ENCODE measurements around the gene FOSL1. TPM values are rescaled to one million over a fixed set of nuclear protein-coding genes. Genes with fewer than 3 reads are reported as not detected.

Gene FOSL1
- total and polyA plus RNA-seq, 2 donors (not counting 3 experiments of a cell fraction or from before 2014, with no cell fraction given) = 18.1 to 53.8 TPM

DNA sequence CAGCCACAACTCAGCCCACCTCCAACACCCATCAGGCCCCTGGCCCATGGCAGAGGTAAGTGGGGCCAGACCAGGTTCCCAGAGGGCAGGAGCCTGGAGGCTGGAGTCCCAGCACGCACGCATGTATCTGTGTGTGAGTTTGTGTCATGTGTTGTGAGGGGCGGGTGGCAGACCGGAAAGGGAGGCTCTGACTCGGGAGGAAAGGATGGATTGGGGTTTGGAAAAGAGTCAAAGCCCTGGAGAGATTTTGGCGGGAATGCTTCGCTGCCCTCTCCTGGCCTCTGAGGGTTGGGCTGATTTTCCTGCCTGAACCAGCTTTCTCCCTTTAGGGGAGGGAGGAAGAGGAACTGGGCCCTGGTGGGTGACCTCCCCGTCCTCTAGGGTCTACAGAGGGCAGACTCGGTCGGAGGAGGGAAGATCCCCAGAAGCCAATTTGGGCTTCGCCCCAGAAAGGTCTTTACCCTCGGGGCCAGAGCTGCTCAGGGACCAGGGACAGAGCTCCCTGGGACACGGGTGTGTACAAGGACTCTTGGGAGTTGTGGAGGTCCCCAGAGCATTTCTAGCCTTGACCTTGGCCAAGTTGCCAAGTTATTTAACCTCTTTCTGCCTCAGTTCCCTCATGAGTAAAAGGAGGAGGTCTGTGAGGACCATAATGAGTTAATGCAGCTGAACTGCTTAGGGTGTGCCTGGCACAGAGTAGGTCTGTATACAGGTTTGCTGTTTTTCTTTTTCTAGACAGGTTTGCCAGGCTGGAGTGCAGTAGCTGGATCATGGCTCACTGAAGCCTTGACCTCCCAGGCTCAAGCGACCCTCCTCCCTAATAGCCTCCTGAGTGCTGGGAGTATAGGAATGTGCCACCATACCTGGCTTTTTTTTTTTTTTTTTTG lies 11.7 kb upstream of the FOSL1 start:
- intact Hi-C loops (cut with micrococcal nuclease) (no loop called here), dilution Hi-C loops (cut with MboI; ENCODE audit: extremely low pct_ligation_motif_present, low sequenced_read_pairs) (no loop called here)
- peak; percentile 58 for DNase-seq (ENCODE audit: low read depth, low spot score)
- peak overlapping the region; percentile 10 for H3K9ac ChIP-seq (replicated peaks; ENCODE audit: extremely low read depth, insufficient read depth, low read length)
- ChIA-PET CTCF (interaction anchor here (0.8 to 4.0 kb wide), 7 partner anchors 10 to 28 kb away, joined by 3 to 39 read pairs (median 4); partner anchors contain the start of genes CCDC85B and FIBP), POLR2A (interaction anchor here (1.0 to 1.6 kb wide), 5 partner anchors 10 to 23 kb away, joined by 3 to 10 read pairs (median 6); partner anchors contain the start of gene FOSL1)
- peak; percentile 88 for FAIRE-seq
- H2AFZ ChIP-seq (ENCODE audit: low read depth, low read length) = peak overlapping the region; percentile 5
- BruUV-seq (replicated peaks) = TSS peak; percentile 8
- H4K20me1 ChIP-seq (replicated peaks; ENCODE audit: control insufficient read depth, extremely low read depth, insufficient read depth, low read length) = no peaks in the 10 kb centered on the region
- no peaks in the 10 kb centered on the region for H3K9me3 ChIP-seq (replicated peaks; ENCODE audit: control insufficient read depth, insufficient read depth, low read length)
- no peaks in the 10 kb centered on the region for H3K36me3 ChIP-seq (ENCODE audit: control insufficient read depth in 2 of 2, extremely low read depth in 1 of 2, insufficient read depth in 2 of 2, low read length in 2 of 2)
- H3K9me1 ChIP-seq (replicated peaks; ENCODE audit: control insufficient read depth, extremely low read depth, insufficient read depth, low read length) = no peaks in the 10 kb centered on the region
- H3K4me3 ChIP-seq (replicated peaks in 1 of 3; ENCODE audit: insufficient read depth in 1 of 3, low read depth in 1 of 3, low read length in 3 of 3) = no peak overlapping the region
- no peaks in the 10 kb centered on the region for H3K27me3 ChIP-seq (ENCODE audit: control insufficient read depth in 2 of 2, insufficient read depth in 2 of 2, low read length in 2 of 2)
- peaks cover 46% of the 10 kb centered on the region for H3K4me1 ChIP-seq (ENCODE audit: control insufficient read depth, extremely low read depth, insufficient read depth, low read length)
- H3K27ac ChIP-seq (ENCODE audit: insufficient read depth, low read depth, low read length) = peak overlapping the region; percentile 74
- no peak overlapping the region for H3K4me2 ChIP-seq (ENCODE audit: insufficient read depth, low read length)
- peak; percentile 74 for TF ChIP-seq POLR2AphosphoS5 (IDR thresholded peaks at IDR 0.05; ENCODE audit: insufficient read depth, low read depth, low read length)
- TF ChIP-seq, protein P1, sequence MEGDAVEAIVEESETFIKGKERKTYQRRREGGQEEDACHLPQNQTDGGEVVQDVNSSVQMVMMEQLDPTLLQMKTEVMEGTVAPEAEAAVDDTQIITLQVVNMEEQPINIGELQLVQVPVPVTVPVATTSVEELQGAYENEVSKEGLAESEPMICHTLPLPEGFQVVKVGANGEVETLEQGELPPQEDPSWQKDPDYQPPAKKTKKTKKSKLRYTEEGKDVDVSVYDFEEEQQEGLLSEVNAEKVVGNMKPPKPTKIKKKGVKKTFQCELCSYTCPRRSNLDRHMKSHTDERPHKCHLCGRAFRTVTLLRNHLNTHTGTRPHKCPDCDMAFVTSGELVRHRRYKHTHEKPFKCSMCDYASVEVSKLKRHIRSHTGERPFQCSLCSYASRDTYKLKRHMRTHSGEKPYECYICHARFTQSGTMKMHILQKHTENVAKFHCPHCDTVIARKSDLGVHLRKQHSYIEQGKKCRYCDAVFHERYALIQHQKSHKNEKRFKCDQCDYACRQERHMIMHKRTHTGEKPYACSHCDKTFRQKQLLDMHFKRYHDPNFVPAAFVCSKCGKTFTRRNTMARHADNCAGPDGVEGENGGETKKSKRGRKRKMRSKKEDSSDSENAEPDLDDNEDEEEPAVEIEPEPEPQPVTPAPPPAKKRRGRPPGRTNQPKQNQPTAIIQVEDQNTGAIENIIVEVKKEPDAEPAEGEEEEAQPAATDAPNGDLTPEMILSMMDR (IDR thresholded peaks at IDR 0.05; ENCODE audit: extremely low read depth in 1 of 2, insufficient read depth in 1 of 2, low read depth in 1 of 2, low read length in 2 of 2) = peak in 1 of 2 donors; percentile 17
- peak; percentile 18 for TF ChIP-seq FOS (IDR thresholded peaks at IDR 0.05; ENCODE audit: borderline replicate concordance, insufficient read depth, low read length)
- no peak for TF ChIP-seq MYC (IDR thresholded peaks at IDR 0.05; ENCODE audit: low read depth, low read length)
- TF ChIP-seq EZH2 (IDR thresholded peaks at IDR 0.05; ENCODE audit: borderline replicate concordance, low read depth, low read length, severe bottlenecking) = no peak
- peaks cover 6% of the 10 kb centered on the region for H3K79me2 ChIP-seq (ENCODE audit: control insufficient read depth, insufficient read depth, low read length)

Measured in endothelial cell of umbilical vein (primary cell).